Renal pelvis (tissue), 12 donors: Measurements from ENCODE around the gene RGPD5. TPM values are rescaled to one million over a fixed set of nuclear protein-coding genes. Genes with fewer than 3 reads are reported as not detected.
"Not testable (repeated sequence)": the region's sequence is repeated elsewhere in the genome, so short reads cannot be mapped to it uniquely, and the experiment has no call there.

Experiments
- DNase-seq: peaks from one replicate; pipeline ENCODE4 v3.0.0-alpha.2; 2013
- long read RNA-seq, 16 experiments: transcript quantifications; one replicate each; lab custom pipeline, GENCODE V29; 2026
- polyA plus RNA-seq, 3 donors: library from polyadenylated mRNA; unstranded; fragments of 120-200 nt; gene quantifications; one replicate each; pipeline ENCODE4 v1.2.1, GENCODE V29; 2013; ENCODE audit not compliant: insufficient read length in 3 of 3

RGPD5 gene
- 10 to 100 TPM in 2 of 3 donors, 1 to 10 TPM in 1; 7.3 to 17.9 (median 10.4) TPM for polyA plus RNA-seq
- long read RNA-seq, donor 1, result 0 reads
- long read RNA-seq, donor 2, result 0 reads
- long read RNA-seq, donor 3, result 0 reads
- long read RNA-seq, donor 4, full-length matches to known transcripts, result 1 of 1 reads
- long read RNA-seq, donor 4, partial matches to known transcripts, result 0 of 1 reads
- long read RNA-seq, donor 4, other reads (novel, unspliced or antisense), result 0 of 1 reads
- long read RNA-seq, donor 5, partial matches to known transcripts, result 5 of 5 reads
- long read RNA-seq, donor 5, other reads (novel, unspliced or antisense), result 0 of 5 reads
- long read RNA-seq, donor 6, partial matches to known transcripts, result 15 of 15 reads
- long read RNA-seq, donor 6, other reads (novel, unspliced or antisense), result 0 of 15 reads
- long read RNA-seq, donor 7, result 0 reads
- long read RNA-seq, donor 8, result 0 reads
- long read RNA-seq, donor 9, partial matches to known transcripts, result 16 of 16 reads
- long read RNA-seq, donor 9, other reads (novel, unspliced or antisense), result 0 of 16 reads
- long read RNA-seq, donor 10, partial matches to known transcripts, result 23 of 24 reads
- long read RNA-seq, donor 10, other reads (novel, unspliced or antisense), result 0 of 24 reads
- long read RNA-seq, donor 11, full-length matches to known transcripts, result 1 of 1 reads
- long read RNA-seq, donor 11, partial matches to known transcripts, result 0 of 1 reads
- long read RNA-seq, donor 11, other reads (novel, unspliced or antisense), result 0 of 1 reads
- long read RNA-seq, donor 12, partial matches to known transcripts, result 7 of 8 reads
- long read RNA-seq, donor 12, other reads (novel, unspliced or antisense), result 0 of 8 reads
- long read RNA-seq, donor 13, result 0 reads
- long read RNA-seq, donor 14, result 0 reads
- long read RNA-seq, donor 15, full-length matches to known transcripts, result 1 of 1 reads
- long read RNA-seq, donor 15, partial matches to known transcripts, result 0 of 1 reads
- long read RNA-seq, donor 15, other reads (novel, unspliced or antisense), result 0 of 1 reads
- long read RNA-seq, donor 16, full-length matches to known transcripts, result 1 of 1 reads
- long read RNA-seq, donor 16, partial matches to known transcripts, result 0 of 1 reads
- long read RNA-seq, donor 16, other reads (novel, unspliced or antisense), result 0 of 1 reads

DNA sequence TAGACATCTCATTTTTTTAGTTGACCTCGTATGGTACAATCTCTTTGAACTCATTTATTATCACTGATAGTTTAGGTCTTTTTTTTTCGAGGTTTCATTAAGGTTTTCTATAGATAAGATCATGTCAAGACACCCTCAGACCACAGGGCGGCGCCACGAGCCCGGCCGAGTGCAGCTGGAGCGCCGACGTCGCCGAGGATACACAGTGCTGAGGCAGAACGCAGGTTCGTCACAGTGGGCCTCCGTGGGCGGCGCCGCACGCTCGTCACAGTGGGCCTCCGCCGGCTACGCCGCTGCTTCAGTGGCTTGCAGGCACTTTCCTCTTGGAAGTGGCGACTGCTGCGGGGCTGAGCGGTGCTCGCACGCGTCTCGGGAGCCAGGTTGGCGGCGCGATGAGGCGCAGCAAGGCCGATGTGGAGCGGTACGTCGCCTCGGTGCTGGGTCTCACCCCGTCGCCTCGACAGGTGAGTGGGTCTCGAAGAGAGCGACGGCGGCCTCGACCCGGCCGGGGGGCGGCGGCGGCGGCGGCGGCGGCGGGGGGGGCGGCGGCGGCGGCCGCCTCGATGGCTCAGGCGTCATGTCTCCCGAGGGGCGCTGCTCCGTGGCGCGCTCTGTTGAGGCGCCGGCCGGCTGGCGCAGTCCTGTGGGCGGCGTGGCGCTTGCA is at the start of gene RGPD5:
Gene RGPD5, plus strand, starts transcription at position 232 of the 664 bp plus-strand sequence. Its CDS starts 161 bp downstream, at position 393.
- not testable (repeated sequence) for DNase-seq

DNA sequence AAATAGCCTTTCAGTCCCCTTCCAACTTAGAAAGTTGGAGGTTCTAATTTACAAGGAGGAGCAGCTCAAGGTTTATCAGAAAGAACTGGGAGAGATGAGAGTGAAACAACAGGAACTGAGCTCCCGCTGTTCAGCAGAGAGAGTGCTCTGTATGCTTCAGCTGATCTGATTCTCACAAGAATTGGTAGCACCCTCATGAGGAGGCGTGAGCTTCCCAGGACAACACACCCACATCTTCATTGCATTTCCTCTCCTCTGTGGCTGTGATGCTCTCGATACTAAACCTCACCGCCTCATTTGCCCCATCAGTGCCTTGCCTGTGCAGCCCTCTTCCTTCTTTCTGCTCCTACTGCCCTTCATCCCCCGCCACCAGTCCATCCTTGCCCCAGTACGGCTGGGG is 42.5 kb upstream of the RGPD5 start:
- not testable (repeated sequence) for DNase-seq

GRCh38 chr2:109757163-109757824 is 36.8 kb upstream of the RGPD5 start:
- not testable (repeated sequence) for DNase-seq

- DNase-seq, result not testable (repeated sequence)
Measured at GRCh38 chr2:109760265-109761042, 33.7 kb upstream of the RGPD5 start.

GRCh38 chr2:109761043-109761454 is 33.1 kb upstream of the RGPD5 start:
- not testable (repeated sequence) for DNase-seq

- DNase-seq, result not testable (repeated sequence)
Measured at GRCh38 chr2:109761976-109762375, 32.1 kb upstream of the RGPD5 start.

- DNase-seq, result not testable (repeated sequence)
Measured at GRCh38 chr2:109766074-109766473, 28.0 kb upstream of the RGPD5 start.

- not testable (repeated sequence) for DNase-seq
Measured at GRCh38 chr2:109766886-109767578, 27.1 kb upstream of the RGPD5 start.

DNA sequence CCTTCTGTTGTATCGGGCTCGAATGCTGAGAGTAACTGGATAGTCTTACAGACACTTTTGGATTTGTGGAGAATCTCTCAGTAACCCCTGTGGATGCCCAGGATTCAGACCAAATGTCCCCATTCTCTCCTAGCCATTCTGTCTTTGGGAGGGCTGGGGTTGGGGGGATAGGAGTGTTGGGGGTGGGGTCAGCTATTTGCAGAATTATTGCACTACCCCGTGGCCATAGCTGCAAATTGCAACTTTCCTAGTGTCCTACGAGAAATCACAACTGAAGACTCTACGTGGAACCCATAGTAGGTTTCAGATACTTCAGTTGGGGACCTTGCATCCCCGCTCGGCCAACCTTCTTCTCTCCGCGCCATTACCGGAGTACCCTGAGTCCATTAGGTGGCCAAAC is 25.2 kb upstream of the RGPD5 start:
- not testable (repeated sequence) for DNase-seq

- not testable (repeated sequence) for DNase-seq
Measured at GRCh38 chr2:109779118-109779517, 15.0 kb upstream of the RGPD5 start.

DNA sequence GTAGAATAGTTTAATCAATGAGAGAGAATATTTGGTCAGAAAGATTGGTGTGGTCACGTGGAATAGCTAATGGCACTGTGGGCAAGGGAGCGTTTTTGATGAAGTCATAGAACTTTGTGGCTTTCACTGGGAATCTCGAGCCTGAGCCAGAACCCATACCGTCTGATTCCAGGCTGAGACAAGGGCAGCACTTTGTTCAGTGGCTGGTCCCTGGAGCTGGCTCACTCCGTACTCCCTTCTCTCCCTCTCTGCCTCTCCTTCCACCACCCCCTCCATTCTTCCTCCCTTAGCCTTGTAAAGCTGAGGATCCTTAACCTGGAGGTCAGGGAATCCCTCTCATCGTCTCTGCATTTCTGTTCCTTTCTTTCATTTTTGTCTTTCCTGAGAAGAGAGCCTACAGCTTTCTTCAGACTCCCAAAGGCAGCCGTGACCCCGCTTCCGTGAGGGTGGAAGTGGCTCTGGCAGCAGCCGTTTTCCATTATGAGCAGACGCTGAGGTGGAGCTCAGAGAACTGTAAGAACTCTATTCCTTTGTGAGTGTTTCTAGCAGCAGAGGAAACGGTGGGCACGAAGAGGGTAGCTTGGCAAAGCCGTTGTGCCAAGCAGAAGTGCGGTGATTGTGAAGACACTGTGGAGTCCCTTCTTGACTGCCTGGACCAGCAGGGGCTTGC is 12.8 kb upstream of the RGPD5 start:
- DNase-seq, result not testable (repeated sequence)

DNA sequence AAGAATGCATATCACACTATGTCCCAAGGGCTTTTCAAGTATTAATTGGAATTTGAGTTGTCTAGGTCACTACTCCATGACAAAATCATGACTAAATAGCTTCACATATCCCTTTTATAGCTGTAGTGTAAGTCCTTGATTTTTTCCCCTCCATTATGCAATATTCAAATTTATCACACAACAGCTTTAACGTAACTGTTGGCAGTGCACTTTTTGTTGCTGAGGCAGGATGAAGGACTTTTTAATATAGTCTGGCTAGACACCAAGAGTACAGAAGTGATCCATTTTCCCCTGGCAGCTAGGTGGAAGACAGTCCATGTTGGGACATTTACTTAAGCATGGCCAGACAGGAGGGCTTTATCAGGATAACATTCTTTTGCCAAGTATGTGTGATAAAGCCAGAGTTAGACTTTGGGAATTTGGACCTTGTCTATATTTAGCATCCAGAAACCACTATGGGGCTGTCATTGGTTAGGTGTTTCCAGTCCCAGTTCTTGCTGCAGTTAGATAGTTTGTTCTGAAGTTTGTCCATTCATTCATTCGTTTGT is 11.6 kb upstream of the RGPD5 start:
- DNase-seq, result not testable (repeated sequence)

- not testable (repeated sequence) for DNase-seq
Measured at GRCh38 chr2:109791530-109792279, 2.4 kb upstream of the RGPD5 start.

- DNase-seq, result not testable (repeated sequence)
Measured at GRCh38 chr2:109792659-109793058, 1.4 kb upstream of the RGPD5 start.

DNA sequence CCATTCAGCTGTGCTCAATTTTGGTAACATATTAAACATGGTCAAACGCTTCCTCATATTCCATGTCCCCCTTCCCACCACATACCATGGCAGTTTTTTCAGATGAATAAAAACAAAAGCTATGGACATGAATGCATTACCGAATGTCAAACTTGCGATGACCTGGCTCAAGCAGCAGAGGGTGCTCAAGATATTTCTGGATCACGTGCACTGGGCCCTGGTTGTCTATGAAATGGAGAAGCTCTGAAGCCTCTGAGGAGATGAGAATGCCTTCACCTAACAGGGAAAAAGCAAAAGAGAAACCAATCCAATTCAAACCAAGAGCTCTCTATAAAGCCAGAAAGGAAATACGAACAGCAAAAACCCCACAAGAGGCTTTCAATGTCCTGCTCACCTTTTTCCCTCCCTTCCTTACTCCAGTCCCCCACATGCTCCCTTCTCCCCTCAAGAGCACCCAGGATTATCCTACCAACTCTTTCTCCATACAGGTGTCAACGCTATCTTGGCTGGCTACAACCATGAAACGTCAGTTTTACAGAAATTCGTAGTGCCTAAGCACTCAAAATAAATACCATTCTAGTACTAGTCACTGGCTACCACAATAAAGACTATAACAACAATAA is 77.1 kb downstream of the RGPD5 start:
- not testable (repeated sequence) for DNase-seq

- not testable (repeated sequence) for DNase-seq
Measured at GRCh38 chr2:109876625-109877024, 82.5 kb downstream of the RGPD5 start.

- not testable (repeated sequence) for DNase-seq
Measured at GRCh38 chr2:109882112-109882511, 88.0 kb downstream of the RGPD5 start.
